GM23248 (cell line): ENCODE data around the gene RPS6KA5.

ENCODE experiments used
- EZH2 ChIP-seq: fragments of 200-600 bp; sonication (generic); IDR thresholded peaks from 2 replicates; pipeline ENCODE4 v1.6.1; 2018; ENCODE audit warnings: antibody characterized with exemption, mild to moderate bottlenecking; ENCODE audit not compliant: insufficient read depth, poor library complexity, severe bottlenecking
- EZH2phosphoT487 ChIP-seq: fragments of 200-600 bp; sonication (generic); IDR thresholded peaks from 2 replicates; pipeline ENCODE4 v1.6.1; 2018; ENCODE audit warnings: antibody characterized with exemption, moderate library complexity, mild to moderate bottlenecking, low read depth; ENCODE audit not compliant: insufficient read depth

- no peak for TF ChIP-seq EZH2
- no peak for TF ChIP-seq EZH2phosphoT487
These were observed 42.0 kb downstream of the RPS6KA5 start for GRCh38 chr14:91018481-91018880.
